ENCODE data around the gene ZNF716.

GRCh38 chr7:57414415-57414814, 35.6 kb upstream of the ZNF716 start:
- TF ChIP-seq POLR2A (IDR thresholded peaks at IDR 0.05), result no peak
- TF ChIP-seq, protein P1, sequence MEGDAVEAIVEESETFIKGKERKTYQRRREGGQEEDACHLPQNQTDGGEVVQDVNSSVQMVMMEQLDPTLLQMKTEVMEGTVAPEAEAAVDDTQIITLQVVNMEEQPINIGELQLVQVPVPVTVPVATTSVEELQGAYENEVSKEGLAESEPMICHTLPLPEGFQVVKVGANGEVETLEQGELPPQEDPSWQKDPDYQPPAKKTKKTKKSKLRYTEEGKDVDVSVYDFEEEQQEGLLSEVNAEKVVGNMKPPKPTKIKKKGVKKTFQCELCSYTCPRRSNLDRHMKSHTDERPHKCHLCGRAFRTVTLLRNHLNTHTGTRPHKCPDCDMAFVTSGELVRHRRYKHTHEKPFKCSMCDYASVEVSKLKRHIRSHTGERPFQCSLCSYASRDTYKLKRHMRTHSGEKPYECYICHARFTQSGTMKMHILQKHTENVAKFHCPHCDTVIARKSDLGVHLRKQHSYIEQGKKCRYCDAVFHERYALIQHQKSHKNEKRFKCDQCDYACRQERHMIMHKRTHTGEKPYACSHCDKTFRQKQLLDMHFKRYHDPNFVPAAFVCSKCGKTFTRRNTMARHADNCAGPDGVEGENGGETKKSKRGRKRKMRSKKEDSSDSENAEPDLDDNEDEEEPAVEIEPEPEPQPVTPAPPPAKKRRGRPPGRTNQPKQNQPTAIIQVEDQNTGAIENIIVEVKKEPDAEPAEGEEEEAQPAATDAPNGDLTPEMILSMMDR (IDR thresholded peaks at IDR 0.05), result no peak

Measured in heart left ventricle (tissue), 13 donors.